Measurements from ENCODE around the gene AQP5. TPM values are rescaled to one million over a fixed set of nuclear protein-coding genes. Genes with fewer than 3 reads are reported as not detected.

The AQP5 gene
- total RNA-seq, 2 donors from 2014 or later, result not detected

DNA sequence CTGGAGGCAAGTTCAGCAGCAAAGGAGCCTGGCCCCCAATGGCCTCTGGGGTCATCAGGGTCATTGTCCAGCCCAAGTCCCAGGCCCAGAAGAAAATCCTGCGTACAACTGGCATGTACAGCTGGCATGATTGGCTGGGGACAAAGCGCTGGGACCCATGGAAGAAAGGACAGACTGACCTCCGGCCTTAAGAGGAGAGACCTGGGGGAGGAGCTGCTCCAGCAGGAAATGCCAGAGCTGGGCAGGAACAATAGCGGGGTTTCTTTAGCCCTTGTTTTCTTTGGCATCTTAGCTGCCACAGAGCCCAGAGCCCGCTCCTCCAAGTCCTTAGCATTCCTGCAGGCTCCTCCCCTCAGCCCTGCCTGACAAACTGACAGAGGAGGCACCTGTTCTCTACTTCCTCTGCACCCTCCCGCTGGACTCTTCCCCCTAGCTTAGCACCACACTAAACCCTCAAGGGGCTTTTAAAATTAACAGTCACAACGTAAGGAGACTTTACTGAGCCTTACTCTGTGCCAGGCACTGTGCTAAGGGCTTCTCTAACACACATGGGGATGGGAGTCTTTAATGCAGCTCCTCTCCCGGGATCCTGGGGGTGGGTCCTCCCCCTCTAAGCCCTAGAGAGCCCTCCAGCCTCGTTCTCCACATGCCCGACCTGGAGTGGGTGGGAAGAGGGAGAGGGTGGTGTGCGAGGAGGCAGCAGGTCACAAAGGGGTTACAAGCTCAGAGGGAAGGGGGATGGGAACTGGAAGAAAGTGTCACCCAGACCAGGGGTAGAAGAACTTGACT, 1.8 kb upstream of the AQP5 start:
- no peak for ATAC-seq
- no peaks in the 10 kb centered on the region for H3K9me3 Mint-ChIP-seq
- DNase-seq (ENCODE audit: low spot score), result no peak
- H3K4me3 Mint-ChIP-seq, result peak overlapping the region; percentile 32
- peaks cover 48 to 56% of the 10 kb centered on the region in 2 donors for H3K27me3 Mint-ChIP-seq
- peaks cover 6% of the 10 kb centered on the region in 2 donors for H3K4me1 Mint-ChIP-seq (ENCODE audit: low read depth in 2 of 2)
- peaks cover 7% of the 10 kb centered on the region for H3K36me3 Mint-ChIP-seq
- H3K27ac Mint-ChIP-seq, result no peak overlapping the region

DNA sequence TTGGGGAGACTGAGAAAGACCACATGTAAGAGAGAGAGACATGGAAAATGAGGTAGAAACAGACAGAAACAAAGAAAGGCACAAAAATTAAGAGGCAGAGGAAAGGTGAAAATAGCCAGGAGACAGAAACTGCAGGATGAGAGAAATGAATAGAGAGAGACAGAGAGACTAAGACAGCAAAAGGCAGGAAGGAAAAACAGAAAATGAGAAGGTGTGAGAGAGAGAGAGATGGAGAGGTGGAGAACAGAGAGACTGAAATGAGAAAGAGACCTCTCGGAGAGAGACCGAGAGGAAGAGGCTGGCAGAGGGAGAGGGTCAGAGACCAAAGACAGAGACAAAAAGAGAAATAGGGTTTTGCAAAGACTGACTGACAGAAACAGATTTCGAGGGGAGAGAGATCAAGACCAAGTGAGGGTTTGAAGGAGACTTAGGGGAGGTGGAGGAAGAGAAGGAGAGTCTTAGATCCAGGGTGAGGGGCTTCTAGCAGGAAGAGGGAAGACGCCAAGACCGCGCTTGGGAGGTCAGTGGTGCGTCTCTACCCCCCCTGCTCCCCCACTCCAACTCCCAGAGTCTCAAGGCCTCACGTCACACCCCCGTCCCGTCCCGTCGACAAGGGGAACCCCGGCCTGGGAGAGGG, 1.1 kb upstream of the AQP5 start:
- H3K4me3 Mint-ChIP-seq, result peak overlapping the region; percentile 32
- DNase-seq (ENCODE audit: low spot score) (no peak), ATAC-seq (no peak)
- no peak overlapping the region for H3K27ac Mint-ChIP-seq
- H3K27me3 Mint-ChIP-seq, result peaks cover 51 to 59% of the 10 kb centered on the region in 2 donors
- peaks cover 6% of the 10 kb centered on the region in 2 donors for H3K4me1 Mint-ChIP-seq (ENCODE audit: low read depth in 2 of 2)
- peaks cover 7% of the 10 kb centered on the region for H3K36me3 Mint-ChIP-seq
- no peaks in the 10 kb centered on the region for H3K9me3 Mint-ChIP-seq

DNA sequence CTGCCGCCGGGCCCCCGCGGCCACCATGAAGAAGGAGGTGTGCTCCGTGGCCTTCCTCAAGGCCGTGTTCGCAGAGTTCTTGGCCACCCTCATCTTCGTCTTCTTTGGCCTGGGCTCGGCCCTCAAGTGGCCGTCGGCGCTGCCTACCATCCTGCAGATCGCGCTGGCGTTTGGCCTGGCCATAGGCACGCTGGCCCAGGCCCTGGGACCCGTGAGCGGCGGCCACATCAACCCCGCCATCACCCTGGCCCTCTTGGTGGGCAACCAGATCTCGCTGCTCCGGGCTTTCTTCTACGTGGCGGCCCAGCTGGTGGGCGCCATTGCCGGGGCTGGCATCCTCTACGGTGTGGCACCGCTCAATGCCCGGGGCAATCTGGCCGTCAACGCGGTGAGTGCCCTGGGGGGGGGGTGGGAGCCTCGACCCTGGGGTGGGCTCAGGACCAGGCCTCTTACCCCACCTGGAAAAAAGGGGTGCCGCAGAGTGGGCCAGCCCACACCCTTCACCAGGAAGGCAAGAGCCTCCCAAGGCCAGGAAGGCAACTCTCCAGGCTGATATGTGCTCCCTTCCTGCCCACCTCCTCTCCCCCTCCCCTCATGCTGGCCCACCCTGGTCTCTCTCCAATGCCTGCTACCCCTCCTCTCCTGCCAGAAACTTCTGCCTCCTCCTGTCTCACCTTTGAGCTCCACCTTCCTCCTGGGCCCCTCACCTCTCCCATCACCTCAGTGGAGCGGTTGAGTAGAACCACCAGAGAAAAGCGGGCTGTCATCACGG, 507 bp downstream of the AQP5 start:
- Mint-ChIP-seq H3K27ac (no peak overlapping the region), H3K4me3 (no peak overlapping the region), H3K27me3 (peaks cover 54 to 66% of the 10 kb centered on the region in 2 donors), H3K4me1 (ENCODE audit: low read depth in 2 of 2) (peaks cover 6 to 9% of the 10 kb centered on the region in 2 donors), H3K9me3 (no peaks in the 10 kb centered on the region), H3K36me3 (peaks cover 7% of the 10 kb centered on the region)
- ATAC-seq (no peak), DNase-seq (ENCODE audit: low spot score) (no peak)

DNA sequence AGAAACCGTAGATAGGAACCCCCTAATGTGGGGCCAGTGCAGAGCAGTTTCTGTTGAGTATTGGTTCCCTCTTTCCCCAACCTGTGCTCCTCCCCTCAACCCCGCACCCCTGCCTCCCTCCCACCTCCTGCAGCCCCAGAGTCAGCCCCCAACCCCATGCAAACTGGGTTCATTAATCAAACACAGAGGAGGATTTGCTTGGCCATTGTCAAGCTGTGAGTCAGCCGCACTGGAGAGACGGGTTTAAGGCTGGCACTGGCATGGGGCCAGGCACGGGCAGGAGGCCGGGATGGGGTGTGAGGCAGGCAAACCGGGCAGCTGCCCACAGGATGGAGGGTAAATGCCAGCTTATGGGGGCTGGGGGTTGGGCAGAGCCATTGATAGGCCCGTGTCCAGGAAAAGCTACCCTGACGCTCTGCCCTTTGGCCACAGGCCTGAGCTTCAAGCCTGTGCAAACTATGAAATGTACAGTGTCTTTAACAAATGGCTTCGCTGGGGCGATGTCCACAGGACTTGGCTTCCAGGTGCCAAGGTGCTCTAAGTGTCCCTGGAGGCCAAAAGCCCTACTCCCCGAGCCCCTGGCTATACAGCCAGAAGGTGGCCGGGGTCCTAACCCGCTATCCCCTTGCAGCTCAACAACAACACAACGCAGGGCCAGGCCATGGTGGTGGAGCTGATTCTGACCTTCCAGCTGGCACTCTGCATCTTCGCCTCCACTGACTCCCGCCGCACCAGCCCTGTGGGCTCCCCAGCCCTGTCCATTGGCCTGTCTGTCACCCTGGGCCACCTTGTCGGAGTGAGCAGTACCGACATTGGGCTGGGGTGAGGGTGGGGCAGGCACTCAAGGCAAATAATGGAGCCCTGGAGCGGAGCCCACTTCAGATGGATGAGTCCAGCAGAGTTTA, 1.4 kb downstream of the AQP5 start:
- Mint-ChIP-seq H3K27ac (no peak overlapping the region), H3K27me3 (peaks cover 47 to 56% of the 10 kb centered on the region in 2 donors)
- no peak for ATAC-seq

DNA sequence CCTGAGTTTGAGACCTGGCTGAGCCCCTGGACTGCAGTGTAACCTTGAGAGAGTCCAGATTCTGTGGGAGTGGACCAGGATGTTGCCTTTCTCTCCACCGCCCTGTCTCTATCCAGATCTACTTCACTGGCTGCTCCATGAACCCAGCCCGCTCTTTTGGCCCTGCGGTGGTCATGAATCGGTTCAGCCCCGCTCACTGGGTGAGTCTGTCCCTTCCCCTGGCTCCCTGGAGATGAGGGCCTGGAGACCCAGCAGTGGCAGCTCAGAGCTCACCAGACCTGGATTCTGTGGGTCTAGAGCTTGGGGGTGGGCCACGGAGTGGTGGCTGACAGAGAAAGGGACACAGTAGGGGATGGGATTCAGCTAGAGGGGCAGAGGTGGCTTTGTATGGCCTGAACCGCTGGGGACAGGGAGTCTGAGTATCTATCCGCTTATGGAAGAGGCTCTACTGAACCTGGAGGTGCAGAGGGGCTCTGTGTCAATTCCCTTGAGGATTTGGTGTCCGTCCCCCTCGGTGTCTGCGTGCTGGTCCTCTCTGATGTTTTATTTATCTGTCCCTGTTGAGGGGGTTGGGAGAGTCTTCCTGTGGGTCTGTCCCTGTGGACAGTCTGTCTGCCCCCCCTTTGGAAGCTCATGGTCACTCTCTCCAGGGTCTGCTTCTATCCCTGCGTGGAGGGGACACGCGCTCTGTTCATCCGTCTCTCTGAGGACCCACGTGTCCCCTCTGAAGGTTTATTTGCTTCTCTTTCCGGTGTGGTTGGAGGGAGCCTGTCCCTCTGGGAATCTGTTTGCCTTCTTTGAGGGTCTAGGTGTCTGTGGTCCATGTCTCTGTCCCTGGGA, 2.5 kb downstream of the AQP5 start:
- H3K9me3 Mint-ChIP-seq, result no peaks in the 10 kb centered on the region
- DNase-seq (ENCODE audit: low spot score), result no peak
- no peak overlapping the region for H3K4me3 Mint-ChIP-seq
- peaks cover 38 to 46% of the 10 kb centered on the region in 2 donors for H3K27me3 Mint-ChIP-seq
- H3K36me3 Mint-ChIP-seq, result peaks cover 7% of the 10 kb centered on the region
- ATAC-seq, result no peak
- H3K27ac Mint-ChIP-seq, result no peak overlapping the region
- H3K4me1 Mint-ChIP-seq (ENCODE audit: low read depth in 2 of 2), result peaks cover 6 to 9% of the 10 kb centered on the region in 2 donors

More for the DNA sequence above, 1.4 kb downstream of the AQP5 start:
- Mint-ChIP-seq H3K4me3 (no peak overlapping the region), H3K4me1 (ENCODE audit: low read depth in 2 of 2) (peaks cover 6 to 9% of the 10 kb centered on the region in 2 donors), H3K36me3 (peaks cover 7% of the 10 kb centered on the region), H3K9me3 (no peaks in the 10 kb centered on the region)
- DNase-seq (ENCODE audit: low spot score), result no peak

DNA sequence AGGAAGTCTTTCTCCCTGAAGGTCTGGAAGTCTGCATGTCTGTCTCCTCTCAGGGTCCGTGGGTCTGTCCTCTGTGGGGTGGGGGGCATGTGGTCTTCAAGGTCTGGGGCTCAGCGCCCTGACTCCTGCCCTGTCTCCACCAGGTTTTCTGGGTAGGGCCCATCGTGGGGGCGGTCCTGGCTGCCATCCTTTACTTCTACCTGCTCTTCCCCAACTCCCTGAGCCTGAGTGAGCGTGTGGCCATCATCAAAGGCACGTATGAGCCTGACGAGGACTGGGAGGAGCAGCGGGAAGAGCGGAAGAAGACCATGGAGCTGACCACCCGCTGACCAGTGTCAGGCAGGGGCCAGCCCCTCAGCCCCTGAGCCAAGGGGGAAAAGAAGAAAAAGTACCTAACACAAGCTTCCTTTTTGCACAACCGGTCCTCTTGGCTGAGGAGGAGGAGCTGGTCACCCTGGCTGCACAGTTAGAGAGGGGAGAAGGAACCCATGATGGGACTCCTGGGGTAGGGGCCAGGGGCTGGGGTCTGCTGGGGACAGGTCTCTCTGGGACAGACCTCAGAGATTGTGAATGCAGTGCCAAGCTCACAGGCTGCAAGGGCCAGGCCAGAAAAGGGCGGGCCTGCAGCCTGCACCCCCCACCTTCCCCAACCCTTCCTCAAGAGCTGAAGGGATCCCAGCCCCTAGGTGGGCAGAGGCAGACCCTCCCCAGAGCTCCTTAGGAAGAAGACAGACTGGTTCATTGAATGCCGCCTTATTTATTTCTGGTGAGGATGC, 3.4 kb downstream of the AQP5 start:
- peaks cover 7% of the 10 kb centered on the region for H3K36me3 Mint-ChIP-seq
- H3K27me3 Mint-ChIP-seq, result peaks cover 34 to 38% of the 10 kb centered on the region in 2 donors
- DNase-seq (ENCODE audit: low spot score), result no peak
- no peak overlapping the region for H3K27ac Mint-ChIP-seq
- peaks cover 6 to 9% of the 10 kb centered on the region in 2 donors for H3K4me1 Mint-ChIP-seq (ENCODE audit: low read depth in 2 of 2)
- H3K9me3 Mint-ChIP-seq, result no peaks in the 10 kb centered on the region
- ATAC-seq, result no peak
- H3K4me3 Mint-ChIP-seq, result no peak overlapping the region

DNA sequence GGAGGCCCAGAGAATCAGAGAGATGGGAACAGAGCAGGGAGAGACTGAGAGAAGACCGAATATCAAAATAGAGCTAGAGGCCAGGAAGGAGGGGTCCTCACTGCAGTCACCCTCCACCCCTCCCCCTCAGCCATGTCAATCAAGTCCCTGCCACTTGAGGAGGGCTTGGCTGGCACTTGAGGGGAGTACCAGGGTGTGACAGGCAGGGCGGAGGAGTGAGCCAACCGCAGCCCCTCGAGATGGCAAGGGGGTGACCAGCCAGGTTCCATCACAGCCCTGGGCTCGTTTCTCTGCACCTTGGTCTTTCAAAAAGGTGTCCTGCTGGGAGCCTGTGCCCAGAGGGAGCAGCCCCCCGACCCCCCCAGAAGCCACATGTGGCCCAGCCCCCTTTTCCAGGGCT, 4.2 kb downstream of the AQP5 start:
- Mint-ChIP-seq H3K27ac (no peak overlapping the region), H3K36me3 (no peaks in the 10 kb centered on the region), H3K4me1 (ENCODE audit: low read depth in 2 of 2) (peaks cover 0 to 3% of the 10 kb centered on the region in 2 donors), H3K9me3 (no peaks in the 10 kb centered on the region), H3K4me3 (no peak overlapping the region), H3K27me3 (peaks cover 27 to 30% of the 10 kb centered on the region in 2 donors)
- ATAC-seq, result no peak
- DNase-seq (ENCODE audit: low spot score), result no peak

DNA sequence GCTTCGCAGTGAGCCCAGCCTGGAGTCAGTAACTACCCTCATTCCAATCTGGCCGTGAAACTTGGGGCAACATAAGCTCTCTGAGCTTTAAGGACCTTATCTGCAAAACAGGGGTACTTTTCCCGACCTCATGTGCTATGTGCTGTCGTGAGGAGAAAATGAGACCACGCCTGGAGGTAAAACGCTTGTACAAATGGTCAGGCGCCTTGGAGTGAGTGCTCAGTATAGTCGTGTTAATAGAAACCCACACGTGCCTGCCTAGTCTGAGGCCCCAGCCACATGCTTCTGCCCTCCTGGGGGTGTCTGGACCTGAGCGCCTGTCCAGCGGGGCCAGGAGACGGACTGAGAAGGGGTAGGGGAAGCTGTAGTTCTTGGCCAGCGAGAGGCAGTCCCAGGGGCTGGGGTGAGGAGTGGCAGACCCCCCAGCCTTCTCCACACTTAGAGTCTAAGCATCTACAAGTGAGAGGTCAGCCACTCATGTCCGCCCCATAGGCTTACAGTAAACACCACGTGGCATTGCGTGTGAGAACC, 4.9 kb downstream of the AQP5 start:
- peak overlapping the region; percentile 65 for H3K4me3 Mint-ChIP-seq
- peaks cover 27 to 28% of the 10 kb centered on the region in 2 donors for H3K27me3 Mint-ChIP-seq
- DNase-seq (ENCODE audit: low spot score) (no peak), ATAC-seq (no peak)
- H3K36me3 Mint-ChIP-seq, result no peaks in the 10 kb centered on the region
- H3K4me1 Mint-ChIP-seq (ENCODE audit: low read depth in 2 of 2), result peaks cover 0 to 3% of the 10 kb centered on the region in 2 donors
- H3K9me3 Mint-ChIP-seq, result no peaks in the 10 kb centered on the region
- H3K27ac Mint-ChIP-seq, result peak overlapping the region in 1 of 2 donors; percentile 62

DNA sequence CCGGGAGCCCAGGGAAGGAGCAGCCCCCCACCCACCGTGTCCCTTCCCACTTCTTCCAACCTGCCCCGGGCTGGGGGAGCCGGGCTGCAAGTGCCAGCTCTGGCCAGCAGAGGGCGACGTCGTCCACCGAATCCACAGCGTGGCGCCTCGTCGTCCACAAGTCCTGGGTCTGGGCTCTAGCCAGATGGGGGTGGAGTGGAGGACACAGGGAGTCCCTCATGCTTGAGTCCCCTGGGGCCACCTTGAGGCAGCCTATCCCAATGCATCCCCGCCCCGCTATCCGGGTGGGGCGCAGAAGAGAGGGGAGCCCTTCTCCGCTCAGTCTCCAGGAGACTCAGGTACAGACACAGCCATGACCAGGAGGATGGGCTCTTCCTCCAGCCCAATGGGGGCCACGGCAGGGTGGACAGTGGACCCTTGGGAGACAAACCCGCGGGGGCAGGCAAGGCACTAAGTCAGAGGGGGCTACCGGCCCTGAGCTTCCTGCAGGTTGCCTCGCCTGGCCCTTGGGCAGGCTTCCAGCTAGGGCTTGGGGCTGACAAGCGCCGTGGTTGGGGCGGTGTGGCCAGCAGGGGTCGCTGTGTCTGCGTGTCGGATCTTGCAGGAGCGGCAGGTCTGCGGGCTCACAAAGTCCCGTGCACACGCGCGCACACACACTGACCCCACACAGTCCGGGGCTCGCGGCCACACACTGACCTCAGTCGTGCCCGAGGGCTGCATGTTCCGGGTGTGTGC, 5.5 kb downstream of the AQP5 start:
- Mint-ChIP-seq H3K27me3 (peaks cover 28 to 29% of the 10 kb centered on the region in 2 donors), H3K36me3 (no peaks in the 10 kb centered on the region), H3K4me3 (peak overlapping the region; percentile 65), H3K27ac (no peak overlapping the region), H3K9me3 (no peaks in the 10 kb centered on the region), H3K4me1 (ENCODE audit: low read depth in 2 of 2) (peaks cover 0 to 3% of the 10 kb centered on the region in 2 donors)
- DNase-seq (ENCODE audit: low spot score) (peak; percentile 84), ATAC-seq (peak; percentile 84)

DNA sequence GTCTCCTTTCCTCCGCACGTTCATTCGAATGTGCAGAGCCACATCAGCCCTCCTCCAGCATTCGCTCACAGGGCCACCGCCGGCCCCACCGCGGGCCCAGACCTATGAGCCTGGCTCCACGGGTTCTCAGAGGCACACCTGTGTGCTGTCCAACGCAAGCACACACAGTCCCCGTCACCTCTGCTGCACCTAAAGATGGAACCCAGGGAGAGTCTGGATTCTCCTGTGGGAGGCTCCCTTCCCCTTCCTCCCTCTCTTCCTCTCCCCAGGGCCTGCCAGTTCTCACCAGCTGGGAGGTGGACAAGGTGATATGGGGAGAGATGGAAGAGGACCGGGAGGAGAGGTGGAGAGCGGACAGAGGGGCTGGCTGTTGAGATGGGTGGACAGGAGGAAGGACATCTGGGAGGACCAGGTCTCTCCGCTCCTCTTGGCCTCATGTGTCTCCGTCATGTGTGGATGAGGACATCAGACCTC, 6.1 kb downstream of the AQP5 start:
- Mint-ChIP-seq H3K9me3 (no peaks in the 10 kb centered on the region), H3K27me3 (peaks cover 23 to 24% of the 10 kb centered on the region in 2 donors), H3K4me3 (no peak overlapping the region), H3K4me1 (ENCODE audit: low read depth in 2 of 2) (peaks cover 0 to 3% of the 10 kb centered on the region in 2 donors), H3K36me3 (no peaks in the 10 kb centered on the region), H3K27ac (no peak overlapping the region)
- ATAC-seq (no peak), DNase-seq (ENCODE audit: low spot score) (no peak)

DNA sequence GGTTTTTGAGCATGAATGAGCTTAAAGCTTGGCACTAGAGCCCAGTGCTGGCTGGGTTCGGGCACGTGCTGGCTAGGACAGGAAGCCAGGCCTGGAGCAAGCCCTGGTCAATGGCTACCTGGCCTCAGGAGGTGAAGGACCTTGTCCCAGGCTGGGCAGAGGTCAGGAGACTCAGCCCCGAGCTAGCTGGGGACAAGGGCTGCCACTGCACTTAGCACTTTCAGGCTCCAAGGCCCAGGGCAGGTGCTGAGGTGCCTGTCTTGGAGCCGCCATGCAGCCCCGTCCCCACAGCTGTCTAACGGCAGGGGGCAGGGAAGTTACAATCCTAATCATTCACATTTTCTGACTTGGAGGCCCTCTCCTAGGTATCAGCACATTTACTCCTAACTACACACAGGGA, 6.8 kb downstream of the AQP5 start:
- H3K4me1 Mint-ChIP-seq (ENCODE audit: low read depth in 2 of 2), result peaks cover 0 to 3% of the 10 kb centered on the region in 2 donors
- ATAC-seq (no peak), DNase-seq (ENCODE audit: low spot score) (peak; percentile 60)
- H3K36me3 Mint-ChIP-seq, result no peaks in the 10 kb centered on the region
- no peaks in the 10 kb centered on the region for H3K9me3 Mint-ChIP-seq
- H3K4me3 Mint-ChIP-seq, result no peak overlapping the region
- peaks cover 22 to 23% of the 10 kb centered on the region in 2 donors for H3K27me3 Mint-ChIP-seq
- no peak overlapping the region for H3K27ac Mint-ChIP-seq

All from natural killer cell treated with Interleukin-12 subunit alpha and Interleukin-12 subunit beta and Interleukin-15 and Interleukin-18, amount 100 ng/mL, for 72 hours (primary cell).